Activated T-cell treated with anti-CD3 and anti-CD28 coated beads for 24 hours (primary cell): ENCODE data around the gene GRAMD1A.
A peak's percentile ranks its signal among the peaks of the same experiment; 100 is the strongest.
"Not testable (repeated sequence)": the region's sequence is repeated elsewhere in the genome, so short reads cannot be mapped to it uniquely, and the experiment has no call there.

Experiments
- DNase-seq: peaks from one replicate; pipeline ENCODE4 v3.0.0-alpha.2; 2020; ENCODE audit warnings: low read depth

Gene GRAMD1A

DNA sequence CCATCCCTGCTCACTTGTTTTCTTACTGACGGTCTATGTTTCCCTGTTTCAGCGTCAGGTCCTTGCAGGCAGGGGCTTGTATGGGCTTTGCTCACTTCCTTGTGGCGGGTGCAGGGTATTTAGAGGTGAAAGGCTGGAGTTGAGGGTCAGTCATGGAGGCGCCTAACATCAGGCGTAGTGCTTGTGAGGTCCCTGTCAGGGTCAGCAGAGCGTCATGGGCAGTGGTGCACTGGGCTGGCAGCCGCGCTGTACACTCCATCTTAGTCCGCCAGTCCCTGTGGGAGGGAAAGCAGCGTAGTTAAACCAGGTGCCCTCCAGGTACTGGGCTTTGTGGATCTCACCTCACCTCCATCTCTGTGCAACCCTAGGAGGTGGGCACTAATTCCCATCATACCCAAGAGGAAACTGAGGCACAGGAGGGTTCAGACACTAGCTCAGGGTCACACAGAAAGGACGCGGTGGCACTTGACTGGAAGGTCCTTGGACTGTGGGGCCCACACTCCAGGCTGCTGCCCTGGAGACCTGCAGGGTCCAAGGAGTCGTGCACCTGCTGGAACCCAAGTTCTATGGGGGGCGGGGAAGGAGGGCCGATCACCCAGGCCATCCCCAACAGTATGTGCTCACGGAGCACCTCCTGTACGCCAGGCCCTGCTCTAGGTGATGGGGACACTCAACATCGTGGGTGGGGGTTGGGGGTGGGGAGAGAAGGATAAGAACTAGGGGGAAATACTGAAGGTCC lies 4.6 kb downstream of the GRAMD1A start:
- no peak for DNase-seq

DNA sequence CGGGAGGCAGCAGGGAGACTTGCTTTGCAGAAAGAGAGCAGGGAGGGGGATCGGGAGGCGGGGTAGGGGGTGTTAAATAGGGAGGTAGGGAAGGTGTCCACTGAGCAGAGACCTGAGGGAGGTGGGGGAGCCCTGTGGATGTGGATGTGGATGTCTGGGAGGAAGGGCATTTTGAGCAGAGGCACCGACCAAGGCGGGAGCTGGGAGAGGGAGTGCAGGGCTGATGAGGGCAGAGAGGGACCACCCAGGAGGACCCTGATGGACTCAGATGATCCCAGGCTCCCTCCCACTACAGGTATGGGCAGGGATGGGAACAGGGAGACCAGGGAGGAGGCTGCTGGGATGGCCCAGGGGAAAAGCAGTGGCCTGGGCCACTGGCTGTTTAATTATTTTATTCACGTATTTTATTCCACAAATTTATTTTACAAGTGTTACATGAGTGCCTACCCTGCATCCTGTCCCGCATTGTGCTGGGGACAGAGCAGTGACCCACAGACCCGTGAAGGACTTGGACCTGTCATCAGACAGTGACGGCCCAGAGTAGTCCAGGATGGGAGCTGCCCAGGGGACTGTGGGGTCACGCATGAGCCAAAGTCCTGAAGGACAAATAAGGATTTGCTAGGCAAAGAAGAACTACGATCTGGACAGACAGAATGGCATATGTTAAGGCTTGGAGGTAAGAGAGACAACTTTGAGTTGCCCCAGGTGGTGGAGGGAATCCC lies 5.3 kb downstream of the GRAMD1A start:
- DNase-seq: no peak

DNA sequence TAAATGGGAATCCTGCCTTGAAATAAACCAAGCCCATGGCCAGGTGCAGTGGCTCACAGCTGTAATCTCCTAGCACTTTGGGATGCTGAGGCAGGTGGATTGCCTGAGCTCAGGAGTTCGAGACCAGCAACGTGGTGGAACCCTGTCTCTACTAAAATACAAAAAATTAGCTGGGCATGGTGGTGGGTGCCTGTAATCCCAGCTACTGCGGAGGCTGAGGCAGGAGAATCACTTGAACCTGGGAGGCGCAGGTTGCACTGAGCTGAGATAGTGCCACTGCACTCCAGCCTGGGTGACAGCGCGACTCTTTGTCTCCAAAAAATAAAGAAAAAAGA lies 5.9 kb downstream of the GRAMD1A start:
- DNase-seq: not testable (repeated sequence)

DNA sequence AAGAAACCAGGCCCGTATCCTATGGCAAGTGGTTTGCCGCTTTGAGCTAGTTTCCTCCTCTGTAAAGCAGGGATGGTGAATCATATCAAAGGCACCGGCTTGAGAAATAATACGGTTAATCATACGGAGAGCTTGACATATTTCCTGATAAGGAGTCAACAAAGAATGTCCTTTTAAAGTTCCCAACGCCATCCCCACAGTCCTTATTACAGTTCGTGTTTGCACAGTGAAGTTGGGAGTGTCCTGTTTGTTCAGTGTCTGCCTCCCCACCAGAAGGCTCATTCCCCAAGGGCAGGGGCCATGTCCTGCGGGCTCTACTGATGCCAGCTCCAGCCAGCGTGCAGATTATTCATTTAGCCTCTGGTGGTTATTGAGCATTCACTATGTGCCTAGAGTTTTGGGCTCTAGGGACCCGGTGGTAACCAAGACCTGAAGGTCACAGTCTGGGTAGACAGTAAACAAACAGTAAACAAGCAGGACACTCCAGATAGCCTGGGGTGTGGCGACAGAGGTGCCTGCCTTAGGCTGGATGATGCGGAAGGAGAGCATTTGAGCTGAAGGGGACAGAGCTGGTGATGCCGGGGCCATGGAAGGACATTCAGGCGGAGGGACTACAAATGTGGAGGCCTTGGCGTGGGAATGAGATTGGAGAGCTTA lies 6.3 kb downstream of the GRAMD1A start:
- DNase-seq: no peak

DNA sequence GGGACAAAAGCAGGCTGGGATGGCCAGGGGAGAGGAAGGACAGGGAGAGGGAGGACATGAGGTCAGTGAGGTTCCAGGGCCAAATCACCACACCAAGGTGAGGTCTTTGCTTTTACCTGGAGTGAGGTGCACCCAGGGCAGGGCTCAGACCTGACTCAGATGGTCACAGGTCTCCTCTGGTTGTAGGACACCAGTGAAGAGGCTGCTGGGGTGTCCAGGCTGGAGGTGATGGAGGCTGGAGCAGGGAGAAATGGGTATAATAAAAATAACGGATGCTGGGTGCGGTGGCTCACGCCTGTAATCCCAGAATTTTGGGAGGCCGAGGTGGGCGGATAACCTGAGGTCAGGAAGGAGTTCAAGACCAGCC lies 6.9 kb downstream of the GRAMD1A start:
- no peak for DNase-seq

DNA sequence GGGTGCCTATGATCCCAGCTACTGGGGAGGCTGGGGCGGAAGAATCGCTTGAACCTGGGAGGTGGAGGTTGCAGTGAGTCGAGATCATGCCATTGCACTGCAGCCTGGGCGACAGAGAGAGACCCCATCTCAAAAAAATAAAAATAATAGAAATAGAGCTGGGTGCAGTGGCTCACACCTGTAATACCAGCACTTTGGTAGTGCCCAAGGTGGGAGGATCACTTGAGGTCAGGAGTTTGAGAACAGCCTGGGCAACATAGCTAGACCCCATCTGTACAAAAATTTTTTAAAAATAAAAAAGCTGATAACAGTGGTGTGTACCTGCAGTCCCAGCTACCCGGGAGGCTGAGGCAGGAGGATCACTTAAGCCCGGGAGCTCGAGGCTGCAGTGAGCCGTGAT lies 7.3 kb downstream of the GRAMD1A start:
- not testable (repeated sequence) for DNase-seq

DNA sequence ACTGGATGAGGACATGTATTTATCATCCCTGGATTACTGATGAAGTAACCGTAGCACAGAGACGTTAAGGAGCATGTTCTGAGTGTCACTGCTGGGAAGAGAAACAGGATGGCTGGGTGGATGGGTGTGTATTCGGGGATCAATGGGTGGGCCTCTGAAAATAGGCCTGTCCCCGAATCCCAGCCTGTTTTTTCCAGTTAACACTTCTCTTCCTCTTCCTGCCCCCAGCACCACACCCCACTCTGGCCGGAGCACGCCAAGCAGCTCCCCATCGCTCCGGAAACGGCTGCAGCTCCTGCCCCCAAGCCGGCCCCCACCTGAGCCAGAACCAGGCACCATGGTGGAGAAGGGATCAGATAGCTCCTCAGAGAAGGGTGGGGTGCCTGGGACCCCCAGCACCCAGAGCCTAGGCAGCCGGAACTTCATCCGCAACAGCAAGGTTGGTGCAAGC lies 8.8 kb downstream of the GRAMD1A start:
- DNase-seq: no peak

DNA sequence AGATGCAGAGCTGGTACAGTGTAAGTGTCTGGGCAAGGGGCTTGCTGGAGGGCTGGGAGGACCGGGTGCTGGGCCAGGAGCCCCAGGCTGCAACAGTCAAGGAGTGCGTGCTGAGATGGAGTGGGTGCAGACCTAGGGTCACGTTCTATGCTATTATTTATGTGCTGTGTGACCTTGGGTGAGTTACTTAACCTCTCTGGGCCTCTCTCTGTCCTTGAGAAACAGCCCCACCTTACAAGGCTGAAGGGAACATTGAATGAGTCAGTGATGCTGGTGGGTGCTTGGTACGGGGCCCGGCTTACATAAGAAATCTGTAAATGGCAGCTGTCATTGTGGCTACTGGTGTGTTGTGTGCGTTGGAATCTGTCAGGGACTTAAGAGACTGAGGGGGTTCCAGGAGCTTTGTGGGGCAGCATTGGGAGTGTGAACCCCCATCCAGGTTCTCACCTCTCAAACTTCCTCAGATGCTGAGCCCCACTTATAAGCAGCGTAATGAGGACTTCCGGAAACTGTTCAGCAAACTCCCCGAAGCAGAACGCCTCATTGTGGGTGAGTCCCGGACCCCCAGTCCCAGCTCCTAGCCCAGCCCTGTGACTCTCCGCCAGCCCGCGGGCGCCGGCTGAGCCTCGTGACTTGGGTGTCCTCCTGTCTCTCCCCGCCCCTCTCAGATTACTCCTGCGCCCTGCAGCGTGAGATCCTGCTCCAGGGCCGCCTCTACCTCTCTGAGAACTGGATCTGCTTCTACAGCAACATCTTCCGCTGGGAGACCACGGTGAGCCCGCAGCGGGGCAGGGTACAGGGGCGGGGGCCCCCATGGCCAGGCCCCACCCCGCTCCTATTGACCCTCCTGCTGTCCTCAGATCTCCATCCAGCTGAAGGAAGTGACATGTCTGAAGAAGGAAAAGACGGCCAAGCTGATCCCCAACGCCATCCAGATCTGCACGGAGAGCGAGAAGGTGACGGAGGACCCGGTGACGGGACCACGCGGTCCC lies 9.6 kb downstream of the GRAMD1A start:
- no peak for DNase-seq

DNA sequence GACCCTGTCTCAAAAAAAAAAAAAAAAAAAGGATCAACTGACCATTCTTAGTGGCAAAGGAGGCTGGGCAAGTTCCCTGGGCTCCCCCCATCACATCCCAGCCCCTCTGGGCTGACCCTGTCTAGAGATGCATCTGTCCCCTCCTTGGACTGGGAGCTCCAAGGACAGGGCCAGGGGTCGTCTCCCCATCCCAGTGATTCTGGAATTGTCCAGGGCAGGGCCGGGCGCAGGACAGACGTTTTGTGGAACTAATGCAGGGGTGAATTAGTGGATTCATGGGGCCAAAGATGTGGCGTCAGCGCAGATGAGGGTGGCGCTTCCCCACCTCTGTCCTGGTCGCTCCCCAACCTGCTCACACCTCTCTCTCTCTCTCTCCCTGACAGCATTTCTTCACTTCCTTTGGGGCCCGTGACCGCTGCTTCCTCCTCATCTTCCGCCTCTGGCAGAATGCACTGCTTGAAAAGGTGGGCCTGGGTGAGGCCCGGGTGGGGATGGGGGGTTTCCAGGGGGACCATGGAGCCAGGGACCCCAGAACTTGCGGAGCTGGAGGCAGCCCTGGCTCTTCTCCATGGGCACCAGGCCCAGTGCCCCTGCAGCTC lies 11.1 kb downstream of the GRAMD1A start:
- DNase-seq: no peak

DNA sequence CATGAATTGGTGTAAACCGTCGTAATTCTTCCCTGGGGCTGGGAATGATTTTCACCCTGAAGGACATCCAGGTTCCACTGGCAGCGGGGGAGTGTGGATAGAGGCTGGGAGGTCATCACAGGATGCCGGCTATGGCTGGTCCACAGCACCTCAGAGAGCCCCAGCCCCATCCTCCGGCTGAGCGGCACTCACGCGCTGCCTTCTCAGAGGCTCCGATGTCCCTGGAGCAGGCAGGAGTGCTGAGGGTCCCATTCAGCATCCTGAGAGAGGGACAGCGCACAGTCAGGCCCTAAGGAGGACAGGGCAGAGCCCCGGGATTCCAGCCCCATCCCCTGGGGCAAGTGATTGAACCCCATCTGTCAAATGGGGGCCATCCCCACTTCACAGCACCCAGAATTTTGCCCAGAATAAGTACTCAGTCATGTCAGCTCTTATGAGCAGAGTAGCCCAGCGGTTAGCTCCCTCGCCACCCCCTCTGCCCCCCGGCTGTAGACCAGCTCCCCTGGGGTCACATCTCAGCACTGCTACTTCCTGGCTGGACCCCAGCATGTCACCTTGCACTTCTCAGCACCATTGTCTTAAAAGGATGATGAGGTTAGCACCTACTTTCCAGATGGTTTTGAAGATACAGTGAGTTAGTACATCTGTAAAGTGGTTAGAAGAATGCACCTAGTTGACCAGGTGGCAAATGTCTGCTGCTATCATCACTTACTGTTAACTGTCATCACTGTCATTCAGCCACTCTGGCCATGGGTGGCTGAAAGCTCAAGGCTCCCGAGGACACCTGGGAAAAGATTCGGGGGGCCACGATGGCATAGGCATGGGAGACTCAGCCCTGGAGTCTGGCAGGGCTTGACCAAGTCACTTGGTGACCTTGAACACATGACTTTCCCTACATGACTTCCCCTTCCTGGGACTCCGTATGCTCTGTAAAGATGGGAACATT lies 11.9 kb downstream of the GRAMD1A start:
- no peak for DNase-seq

DNA sequence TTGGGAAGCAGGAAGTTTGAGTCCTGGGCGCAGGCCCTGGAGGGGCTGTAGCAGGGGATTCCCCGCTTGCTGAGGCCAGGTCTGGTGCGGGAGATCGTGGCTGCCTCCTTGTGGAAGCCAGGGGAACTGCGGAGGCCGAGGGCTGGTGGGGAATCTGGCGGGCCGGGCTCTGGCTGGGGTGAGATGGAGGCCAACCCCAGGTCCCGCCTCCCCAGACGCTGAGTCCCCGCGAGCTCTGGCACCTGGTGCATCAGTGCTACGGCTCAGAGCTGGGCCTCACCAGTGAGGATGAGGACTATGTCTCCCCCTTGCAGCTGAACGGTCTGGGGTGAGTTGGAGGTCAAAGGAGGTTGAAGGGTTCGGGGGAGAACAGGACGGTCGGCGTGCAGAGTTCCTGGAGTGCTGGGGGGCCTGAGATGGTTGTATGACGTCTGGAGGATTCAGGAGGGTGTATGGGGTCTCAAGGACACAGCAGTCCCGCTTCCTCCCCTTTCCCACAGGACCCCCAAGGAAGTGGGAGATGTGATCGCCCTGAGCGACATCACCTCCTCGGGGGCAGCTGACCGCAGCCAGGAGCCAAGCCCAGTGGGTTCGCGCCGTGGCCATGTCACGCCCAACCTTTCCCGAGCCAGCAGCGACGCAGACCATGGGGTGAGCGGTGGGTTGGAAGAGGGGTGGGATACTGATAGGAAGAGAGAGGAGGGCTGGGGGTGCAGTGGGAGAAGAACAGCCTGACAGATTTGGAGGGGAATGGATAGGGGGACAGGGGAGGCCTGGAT lies 13.1 kb downstream of the GRAMD1A start:
- peak; percentile 77 for DNase-seq

DNA sequence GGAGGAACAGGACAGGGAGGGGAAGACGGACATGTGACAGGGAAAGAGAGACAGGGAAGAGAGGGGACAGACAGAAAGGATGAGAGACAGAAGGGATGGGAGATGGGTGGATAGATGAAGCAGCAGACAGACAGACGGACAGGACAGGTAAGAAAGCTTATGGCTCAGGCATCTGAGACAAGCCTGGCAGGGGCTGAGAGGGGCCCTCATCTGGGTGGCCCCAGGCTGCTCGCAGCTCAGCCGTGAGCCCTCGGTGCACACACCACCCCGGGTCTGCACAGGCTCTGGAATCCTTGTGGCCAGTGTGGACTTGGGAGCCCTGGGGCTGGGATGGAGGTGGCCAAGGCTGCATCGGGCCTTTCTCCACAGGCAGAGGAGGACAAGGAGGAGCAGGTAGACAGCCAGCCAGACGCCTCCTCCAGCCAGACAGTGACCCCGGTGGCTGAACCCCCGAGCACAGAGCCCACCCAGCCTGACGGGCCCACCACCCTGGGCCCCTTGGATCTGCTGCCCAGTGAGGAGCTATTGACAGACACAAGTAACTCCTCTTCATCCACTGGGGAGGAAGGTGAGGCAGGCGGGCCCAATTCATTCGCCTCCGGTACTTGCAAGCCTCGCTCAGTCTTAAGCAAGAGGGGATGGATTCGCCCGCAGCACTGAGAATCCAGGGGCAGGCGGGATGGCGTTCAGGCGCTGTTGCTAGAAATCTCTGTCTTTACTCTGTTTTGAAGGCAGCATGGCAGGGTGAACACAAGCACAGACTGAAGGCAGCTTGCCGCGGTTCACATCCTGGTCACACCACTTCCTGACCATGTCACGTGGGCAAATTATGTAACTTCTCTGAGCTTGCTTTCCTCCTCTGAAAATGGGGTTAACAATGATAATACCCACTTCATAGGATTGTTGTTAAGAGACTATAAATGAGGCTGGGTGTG lies 14.0 kb downstream of the GRAMD1A start:
- peak; percentile 23 for DNase-seq

DNA sequence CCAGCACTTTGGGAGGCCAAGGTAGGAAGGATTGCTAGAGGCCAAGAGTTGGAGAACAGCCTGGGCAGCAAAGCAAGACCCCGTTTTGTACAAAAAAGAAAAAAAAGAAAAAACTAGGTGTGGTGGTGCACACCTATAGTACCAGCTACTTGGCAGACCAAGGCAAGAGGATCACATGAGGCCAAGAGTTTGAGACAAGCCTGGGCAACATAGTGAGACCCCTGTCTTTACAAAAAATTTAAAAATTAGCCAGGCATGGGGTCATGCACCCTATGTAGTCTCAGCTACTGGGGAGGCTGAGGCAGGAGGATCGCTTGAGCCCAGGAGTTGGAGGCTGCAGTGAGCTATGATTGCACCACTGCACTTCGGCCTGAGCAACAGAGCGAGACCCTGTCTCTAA lies 14.7 kb downstream of the GRAMD1A start:
- DNase-seq: not testable (repeated sequence)

DNA sequence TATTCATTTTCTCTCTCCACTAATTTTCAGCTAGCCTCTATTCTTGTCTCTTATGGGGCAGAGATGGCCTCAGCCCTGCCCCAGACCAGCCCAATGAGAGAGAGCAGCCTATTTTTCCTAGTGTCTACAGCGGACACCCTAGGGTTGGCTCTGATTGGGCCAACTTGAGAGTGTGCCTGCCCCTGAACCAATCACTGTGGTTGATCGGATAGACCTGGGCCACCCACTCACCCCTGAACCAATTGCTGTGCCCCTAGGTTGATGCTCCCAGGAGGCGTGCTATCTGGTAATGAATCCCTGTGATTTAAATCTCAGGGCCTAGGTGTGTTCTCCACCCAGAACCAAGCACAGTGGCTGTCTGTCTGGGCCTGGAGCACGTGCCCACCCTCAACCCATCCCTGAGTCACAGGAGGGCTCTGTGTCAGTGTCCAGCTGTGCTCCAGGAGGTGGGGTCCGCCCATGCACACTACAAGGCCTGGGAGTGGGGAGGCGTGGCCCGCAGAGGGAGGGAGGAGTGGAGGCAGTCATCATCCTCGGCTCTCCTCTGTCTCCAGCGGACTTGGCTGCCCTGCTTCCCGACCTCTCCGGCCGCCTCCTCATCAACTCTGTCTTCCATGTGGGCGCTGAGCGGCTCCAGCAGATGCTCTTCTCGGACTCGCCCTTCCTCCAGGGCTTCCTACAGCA lies 15.3 kb downstream of the GRAMD1A start:
- no peak for DNase-seq

DNA sequence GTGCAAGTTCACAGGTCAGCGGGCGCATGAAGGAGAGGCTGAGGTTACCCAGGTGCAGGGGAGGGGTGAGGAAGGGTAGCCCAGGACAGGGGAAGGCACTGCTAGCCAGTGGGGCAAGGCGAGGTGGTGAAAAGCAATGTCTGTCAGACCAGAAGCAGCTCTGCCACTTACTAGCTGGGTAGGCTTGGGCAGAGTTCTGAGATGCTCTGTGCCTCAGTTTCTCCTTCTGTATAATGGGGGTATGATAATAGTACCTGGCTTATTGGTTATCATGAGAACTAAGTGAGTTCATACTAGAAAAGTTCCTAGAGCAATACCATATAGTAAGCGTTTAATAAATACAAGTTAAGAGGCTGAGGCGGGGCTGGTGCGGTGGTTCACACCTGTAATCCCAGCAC lies 15.8 kb downstream of the GRAMD1A start:
- DNase-seq: no peak

DNA sequence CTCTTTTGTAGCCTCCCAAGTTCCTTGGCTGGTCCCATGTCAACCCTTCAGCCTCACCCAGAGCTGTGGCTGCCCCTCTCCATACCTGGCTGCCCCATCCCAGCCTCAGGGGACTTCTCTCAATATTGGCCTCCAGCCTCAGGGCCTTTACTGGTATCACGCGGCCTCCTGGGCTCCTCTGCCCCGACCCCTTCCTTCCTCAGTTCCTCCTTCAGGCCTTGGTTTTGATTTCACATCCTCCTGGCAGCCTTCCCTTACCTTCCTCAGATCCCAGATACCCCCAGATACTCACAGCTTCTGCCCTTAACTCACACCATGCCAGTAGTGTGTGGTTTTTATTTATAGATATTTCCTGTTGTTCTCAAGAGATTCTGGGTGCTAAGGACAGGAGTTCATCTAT lies 17.4 kb downstream of the GRAMD1A start:
- DNase-seq: no peak

DNA sequence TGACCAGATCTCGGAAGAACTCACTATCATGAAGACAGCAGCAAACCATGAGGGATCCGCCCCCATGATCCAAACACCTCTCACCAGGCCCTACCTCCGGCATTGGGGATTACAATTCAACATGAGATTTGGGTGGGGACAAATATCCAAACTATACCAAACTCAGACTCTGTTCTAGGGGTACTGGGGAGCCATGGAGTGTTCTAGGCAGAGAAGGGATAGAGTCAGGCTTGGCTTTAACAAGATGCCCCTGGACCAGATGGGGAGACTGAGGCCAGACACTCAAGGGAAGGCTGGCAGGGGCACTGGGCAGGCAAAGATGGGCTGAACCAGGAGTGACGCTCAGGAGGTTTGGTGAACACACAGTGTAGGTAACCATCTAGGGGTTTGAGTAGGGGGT lies 18.3 kb downstream of the GRAMD1A start:
- DNase-seq: no peak

DNA sequence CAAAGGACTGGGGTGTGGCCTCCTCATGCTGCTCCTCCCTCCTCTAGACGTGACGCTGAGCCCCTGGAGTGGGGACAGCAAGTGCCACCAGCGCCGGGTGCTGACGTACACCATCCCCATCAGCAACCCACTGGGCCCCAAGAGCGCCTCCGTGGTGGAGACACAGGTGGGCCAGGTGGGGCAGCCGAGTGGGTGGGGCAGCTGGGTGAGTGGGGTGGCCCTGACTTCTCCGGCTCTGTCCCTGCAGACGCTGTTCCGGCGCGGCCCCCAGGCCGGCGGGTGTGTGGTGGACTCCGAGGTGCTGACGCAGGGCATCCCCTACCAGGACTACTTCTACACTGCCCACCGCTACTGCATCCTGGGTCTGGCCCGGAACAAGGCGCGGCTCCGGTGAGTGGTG lies 19.0 kb downstream of the GRAMD1A start:
- no peak for DNase-seq
